OCI-LY7 (cell line): ENCODE results near the gene CNN2. TPM values are rescaled to one million over a fixed set of nuclear protein-coding genes. Genes with fewer than 3 reads are reported as not detected.

Experiments used
- BruUV-seq: library from RNA; stranded (reverse); fragments of 400-500 nt; replicated peaks from 2 replicates; lab custom pipeline; 2021; lab: Mats Ljungman, UMichigan
- CTCF ChIA-PET: fragments of 300-600 bp; sonication (Branson Sonifier 250); formaldehyde crosslinking; loops from one replicate; lab custom pipeline; 2022; ENCODE audit warnings: antibody characterized with exemption; ENCODE audit not compliant: unreplicated experiment; lab: Charles Lee
- POLR2A ChIA-PET: fragments of 300-600 bp; sonication (Branson Sonifier 250); formaldehyde crosslinking; loops from one replicate; lab custom pipeline; 2022; ENCODE audit warnings: antibody characterized with exemption; lab: Charles Lee
- DNase-seq: peaks from one replicate; pipeline ENCODE4 v3.0.0-alpha.2; 2015; ENCODE audit warnings: low spot score
- H2AFZ ChIP-seq: fragments of 200-600 bp; sonication (generic), shearing (Covaris generic); 2 replicates; pipeline ENCODE4 v1.6.1; 2014; ENCODE audit warnings: mild to moderate bottlenecking, antibody characterized with exemption, low read length, moderate library complexity
- H3K27ac ChIP-seq: fragments of 200-600 bp; sonication (generic); 2 replicates; pipeline ENCODE4 v1.5.1; 2014; ENCODE audit warnings: mixed run types, low read depth, mild to moderate bottlenecking, moderate library complexity, low read length, inconsistent platforms; ENCODE audit not compliant: poor library complexity, severe bottlenecking
- H3K36me3 ChIP-seq: fragments of 200-600 bp; sonication (generic); 2 replicates; pipeline ENCODE4 v1.6.1; 2014; ENCODE audit warnings: mild to moderate bottlenecking, antibody characterized with exemption, low read length, moderate library complexity, mixed read lengths; ENCODE audit not compliant: insufficient read depth
- H3K4me1 ChIP-seq: fragments of 200-600 bp; sonication (generic); 2 replicates; pipeline ENCODE4 v1.5.1; 2014; ENCODE audit warnings: mild to moderate bottlenecking, low read length; ENCODE audit not compliant: insufficient read depth, poor library complexity, severe bottlenecking
- H3K4me2 ChIP-seq: fragments of 200-600 bp; sonication (generic); 2 replicates; pipeline ENCODE4 v1.6.1; 2014; ENCODE audit warnings: mild to moderate bottlenecking, low read length
- H3K4me3 ChIP-seq: fragments of 200-600 bp; sonication (generic); 2 replicates; pipeline ENCODE4 v1.5.1; 2014; ENCODE audit warnings: mild to moderate bottlenecking, low read depth, low read length; ENCODE audit not compliant: poor library complexity, severe bottlenecking
- H3K79me2 ChIP-seq: fragments of 200-600 bp; sonication (generic); 2 replicates; pipeline ENCODE4 v1.6.1; 2016; ENCODE audit warnings: low read depth, mild to moderate bottlenecking, low read length, moderate library complexity, mixed read lengths; ENCODE audit not compliant: insufficient read depth
- H3K9me2 ChIP-seq: fragments of 200-600 bp; sonication (generic); 2 replicates; pipeline ENCODE4 v1.6.1; 2016; ENCODE audit warnings: mild to moderate bottlenecking, low read length, mixed read lengths; ENCODE audit not compliant: insufficient read depth
- H3K9me3 ChIP-seq: fragments of 200-600 bp; sonication (generic); 2 replicates; pipeline ENCODE4 v1.6.1; 2014; ENCODE audit warnings: mild to moderate bottlenecking, mixed run types, low read length, mixed read lengths
- H4K20me1 ChIP-seq: fragments of 200-600 bp; sonication (generic); 2 replicates; pipeline ENCODE4 v1.6.1; 2014; ENCODE audit warnings: mild to moderate bottlenecking, antibody characterized with exemption, low read length, moderate library complexity, mixed read lengths; ENCODE audit not compliant: insufficient read depth
- CTCF ChIP-seq: fragments of 200-600 bp; sonication (generic); conservative IDR thresholded peaks from 2 replicates; pipeline ENCODE4 v1.5.1; 2014; ENCODE audit warnings: mild to moderate bottlenecking, antibody characterized with exemption, low read length, moderate library complexity, mixed read lengths
- EZH2phosphoT487 ChIP-seq: fragments of 200-600 bp; sonication (generic); IDR thresholded peaks from 2 replicates; pipeline ENCODE4 v1.6.1; 2018; ENCODE audit warnings: low read depth, borderline replicate concordance, mild to moderate bottlenecking, mixed run types, antibody characterized with exemption, low read length, moderate library complexity, mixed read lengths
- intact Hi-C: fragments of 100-400 bp; cut with micrococcal nuclease; formaldehyde crosslinking; loops from one replicate; pipeline ENCODE4 v1.10.0; 2022; ENCODE audit not compliant: unreplicated experiment
- total RNA-seq, 2 experiments: library from RNA; depleted of rRNA in 1 of 2; stranded (reverse); fragments of >200 nt in 1 of 2; shearing (Covaris generic) in 1 of 2; gene quantifications; 2 replicates each; pipeline ENCODE4 v1.2.3, GENCODE V29; 2014 to 2022

The CNN2 gene
- total RNA-seq, 2 experiments from 2014 or later: 73.7 to 127 TPM

- no peaks in the 10 kb centered on the region; the same call in 1 of the 2 replicates for H3K79me2 ChIP-seq
- H3K27ac ChIP-seq: peak overlapping the region; percentile 90
- peaks cover 85% of the 10 kb centered on the region for H3K36me3 ChIP-seq
- no peaks in the 10 kb centered on the region for H4K20me1 ChIP-seq
- peak overlapping the region; percentile 73 for H3K4me2 ChIP-seq
- ChIA-PET CTCF (no interaction called here), POLR2A (interaction anchor here (0.7 to 2.6 kb wide), 2 partner anchors 10 to 19 kb away, joined by 3 to 16 read pairs; partner anchors contain the start of gene ARHGAP45)
- H3K4me3 ChIP-seq: peak overlapping the region; percentile 53
- TF ChIP-seq EZH2phosphoT487: no peak
- TF ChIP-seq CTCF: no peak
- peak; percentile 96 for DNase-seq
- no TSS peak for BruUV-seq
- no peaks in the 10 kb centered on the region for H3K9me2 ChIP-seq
- intact Hi-C loops: loop anchor here (1.0 to 2.0 kb wide), 2 partner anchors 8 to 38 kb away; no protein-coding TSS in a partner anchor
- H3K4me1 ChIP-seq: peaks cover 48% of the 10 kb centered on the region
- no peak overlapping the region for H2AFZ ChIP-seq
- no peaks in the 10 kb centered on the region for H3K9me3 ChIP-seq
Observed at GRCh38 chr19:1076951-1077350, 50.5 kb downstream of the CNN2 start.

- Histone ChIP-seq H3K9me3 (no peaks in the 10 kb centered on the region), H3K4me1 (peaks cover 42% of the 10 kb centered on the region), H2AFZ (no peak overlapping the region), H3K27ac (no peak overlapping the region), H3K4me2 (no peak overlapping the region), H3K79me2 (no peaks in the 10 kb centered on the region; the same call in 1 of the 2 replicates), H4K20me1 (no peaks in the 10 kb centered on the region), H3K36me3 (peaks cover 80% of the 10 kb centered on the region), H3K4me3 (no peak overlapping the region), H3K9me2 (no peaks in the 10 kb centered on the region)
- ChIA-PET CTCF (no interaction called here), POLR2A (no interaction called here)
- no peak for DNase-seq
- intact Hi-C loops: no loop called here
- TF ChIP-seq CTCF: no peak
- TF ChIP-seq EZH2phosphoT487: no peak
- no TSS peak for BruUV-seq
Observed at GRCh38 chr19:1079566-1080111, 53.2 kb downstream of the CNN2 start.
